GM12878 (cell line): Measurements from ENCODE around the gene ANKRD44.

ENCODE experiments used
- ATF2 ChIP-seq: IDR thresholded peaks from 2 replicates; pipeline ENCODE4 v1.6.1; 2012; ENCODE audit warnings: low read length, inconsistent platforms
- ATF3 ChIP-seq: IDR thresholded peaks from 2 replicates; pipeline ENCODE4 v1.6.1; 2011; ENCODE audit warnings: low read depth, mild to moderate bottlenecking, low read length, moderate library complexity, borderline replicate concordance; ENCODE audit errors: extremely low read depth
- CTCF ChIP-seq, 3 experiments: IDR thresholded peaks in 2 of 3; conservative IDR thresholded peaks in 1 of 3; 2 replicates each; pipeline ENCODE4 v1.5.1; 2011; ENCODE audit warnings: low read depth in 3 of 3, low read length in 3 of 3, mild to moderate bottlenecking in 3 of 3, control low read depth in 2 of 3, moderate library complexity in 2 of 3, inconsistent platforms in 1 of 3, mixed read lengths in 1 of 3; ENCODE audit not compliant: control insufficient read depth in 2 of 3, insufficient read depth in 1 of 3; ENCODE audit errors: extremely low read depth in 1 of 3
- EZH2 ChIP-seq: IDR thresholded peaks from 2 replicates; pipeline ENCODE4 v1.6.1; 2012; ENCODE audit warnings: low read depth, mild to moderate bottlenecking, control low read depth, inconsistent platforms, low read length, borderline replicate concordance; ENCODE audit not compliant: control insufficient read depth
- FOXM1 ChIP-seq: IDR thresholded peaks from 2 replicates; pipeline ENCODE4 v1.6.1; 2012; ENCODE audit warnings: low read depth, mild to moderate bottlenecking, inconsistent platforms, low read length, moderate library complexity
- JUNB ChIP-seq: IDR thresholded peaks from 2 replicates; pipeline ENCODE4 v1.6.1; 2016; ENCODE audit warnings: antibody characterized with exemption, mild to moderate bottlenecking
- MXI1 ChIP-seq: fragments of 150-350 bp; IDR thresholded peaks from 2 replicates; pipeline ENCODE4 v1.6.1; 2011; ENCODE audit warnings: low read depth, mild to moderate bottlenecking, inconsistent platforms, low read length, improper control_type of control experiment
- MYC ChIP-seq: IDR thresholded peaks from 2 replicates; pipeline ENCODE4 v1.6.1; 2011; ENCODE audit warnings: mild to moderate bottlenecking, low read length, moderate library complexity, inconsistent platforms; ENCODE audit not compliant: insufficient read depth, insufficient replicate concordance, insufficient read length, severe bottlenecking
- NBN ChIP-seq: fragments of 450-650 bp; IDR thresholded peaks from 2 replicates; pipeline ENCODE4 v1.6.1; 2016
- NFIC ChIP-seq: IDR thresholded peaks from 2 replicates; pipeline ENCODE4 v1.6.1; 2012; ENCODE audit warnings: low read depth, mild to moderate bottlenecking, inconsistent platforms, low read length, moderate library complexity
- NFYB ChIP-seq: IDR thresholded peaks from 2 replicates; pipeline ENCODE4 v1.6.1; 2011; ENCODE audit warnings: low read depth, mild to moderate bottlenecking, low read length, improper control_type of control experiment, moderate library complexity; ENCODE audit not compliant: insufficient read depth
- PKNOX1 ChIP-seq: fragments of 450-650 bp; IDR thresholded peaks from 2 replicates; pipeline ENCODE4 v1.6.1; 2016; ENCODE audit warnings: mild to moderate bottlenecking
- USF1 ChIP-seq: IDR thresholded peaks from 2 replicates; pipeline ENCODE4 v1.6.1; 2011; ENCODE audit warnings: borderline replicate concordance, low read depth, mild to moderate bottlenecking, moderate library complexity, mixed read lengths, low read length; ENCODE audit not compliant: insufficient read depth; ENCODE audit errors: extremely low read length

GRCh38 chr2:197207106-197207505 lies 103.5 kb downstream of the ANKRD44 start:
- TF ChIP-seq CTCF (IDR thresholded peaks at IDR 0.05 in 2 of 3, conservative IDR thresholded peaks at IDR 0.05 in 1 of 3; ENCODE audit: control insufficient read depth in 2 of 3, extremely low read depth in 1 of 3, insufficient read depth in 1 of 3, low read depth in 3 of 3, low read length in 3 of 3), result no peak
- no peak for TF ChIP-seq PKNOX1
- TF ChIP-seq NFYB, result no peak
- TF ChIP-seq ATF2, result no peak
- no peak for TF ChIP-seq FOXM1
- TF ChIP-seq USF1, result no peak
- no peak for TF ChIP-seq ATF3
- no peak for TF ChIP-seq MXI1
- no peak for TF ChIP-seq MYC
- no peak for TF ChIP-seq NBN
- no peak for TF ChIP-seq NFIC
- no peak for TF ChIP-seq EZH2
- TF ChIP-seq JUNB, result no peak
